HG03139 (cell line): ENCODE measurements around the gene CLIP4.
A peak's percentile ranks its signal among the peaks of the same experiment; 100 is the strongest.
"Not testable (repeated sequence)": the region's sequence is repeated elsewhere in the genome, so short reads cannot be mapped to it uniquely, and the experiment has no call there.

Experiments used
- ATAC-seq: cut with Tn5 transposase; IDR thresholded peaks from one replicate; pipeline ENCODE4 v1.9.1; 2021; ENCODE audit not compliant: unreplicated experiment

The CLIP4 gene

DNA sequence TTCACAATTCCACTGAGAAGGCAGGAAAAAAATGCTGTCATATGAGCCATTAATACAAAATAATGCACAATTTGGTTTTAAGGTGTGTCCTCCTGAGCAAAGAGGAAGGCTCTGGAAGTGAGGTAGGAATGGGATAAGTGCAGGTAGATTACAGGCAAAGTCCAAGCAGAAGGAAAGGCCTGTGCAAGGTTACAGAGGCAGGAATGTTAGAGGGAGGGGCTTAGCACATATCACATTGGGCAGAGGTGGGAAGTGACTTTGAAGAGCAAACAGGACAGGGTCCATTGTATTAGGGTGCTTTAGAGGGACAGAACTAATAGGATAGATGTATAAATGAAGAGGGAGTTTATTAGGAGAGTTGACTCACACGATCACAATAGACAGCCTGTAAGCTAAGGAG lies 14.7 kb upstream of the CLIP4 start:
- ATAC-seq, result no peak

DNA sequence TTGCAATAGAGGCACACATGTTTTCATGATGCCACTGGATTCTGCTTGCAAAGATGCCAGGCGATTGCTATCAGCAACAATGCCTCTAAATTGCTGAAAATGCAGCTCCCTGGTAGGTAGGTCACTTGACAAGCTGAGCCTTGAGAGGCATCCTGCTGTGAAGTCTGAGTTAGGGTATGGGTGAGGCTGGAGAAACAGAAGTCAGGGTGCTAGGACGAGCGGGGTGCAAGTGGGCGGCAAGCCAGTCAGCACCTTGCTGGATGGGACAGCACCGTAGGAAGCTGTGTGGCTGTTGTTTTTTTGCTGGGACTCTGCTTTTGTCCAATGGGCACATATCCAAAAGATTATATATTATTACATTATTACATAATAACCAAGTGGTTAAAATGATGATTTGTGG lies 10.5 kb upstream of the CLIP4 start:
- ATAC-seq, result no peak

DNA sequence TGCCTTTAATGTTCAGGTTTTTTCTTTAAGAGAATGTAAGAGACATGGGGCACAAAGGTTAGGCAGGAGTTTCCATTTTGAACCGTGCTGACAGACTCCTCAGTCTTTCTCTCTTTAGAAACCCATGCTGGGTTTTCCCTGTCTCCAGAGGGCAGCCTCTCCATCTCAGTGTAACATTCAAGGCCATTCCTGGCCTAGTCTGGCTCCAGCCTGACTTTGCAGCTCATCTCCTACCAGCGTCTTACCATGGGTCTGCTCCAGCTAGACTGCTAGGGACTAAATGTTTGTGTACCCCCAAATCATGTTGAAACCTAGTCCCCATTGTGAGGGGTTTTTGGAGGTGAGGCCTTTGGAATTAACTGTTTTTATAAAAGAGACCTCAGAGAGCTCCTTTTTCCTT lies 9.8 kb upstream of the CLIP4 start:
- ATAC-seq, result no peak

DNA sequence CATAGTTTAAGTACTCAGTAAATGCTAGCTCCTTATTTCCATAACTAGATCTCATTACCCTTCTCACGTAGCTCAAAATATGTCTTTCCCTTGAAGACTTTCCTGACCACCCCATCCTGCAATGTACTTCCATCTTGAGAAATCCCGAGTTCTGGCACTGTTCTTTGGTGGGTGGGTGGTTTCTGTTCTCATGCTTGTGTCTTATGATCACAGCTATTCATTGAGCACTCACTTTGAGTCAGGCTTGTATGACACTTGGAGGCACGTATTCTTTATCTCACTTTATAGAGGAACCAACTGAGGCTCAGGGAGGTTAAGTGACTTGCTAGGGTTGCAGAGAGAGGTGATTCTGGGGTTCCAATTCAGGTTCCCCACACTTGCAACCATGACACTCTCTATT lies 9.0 kb upstream of the CLIP4 start:
- no peak for ATAC-seq

DNA sequence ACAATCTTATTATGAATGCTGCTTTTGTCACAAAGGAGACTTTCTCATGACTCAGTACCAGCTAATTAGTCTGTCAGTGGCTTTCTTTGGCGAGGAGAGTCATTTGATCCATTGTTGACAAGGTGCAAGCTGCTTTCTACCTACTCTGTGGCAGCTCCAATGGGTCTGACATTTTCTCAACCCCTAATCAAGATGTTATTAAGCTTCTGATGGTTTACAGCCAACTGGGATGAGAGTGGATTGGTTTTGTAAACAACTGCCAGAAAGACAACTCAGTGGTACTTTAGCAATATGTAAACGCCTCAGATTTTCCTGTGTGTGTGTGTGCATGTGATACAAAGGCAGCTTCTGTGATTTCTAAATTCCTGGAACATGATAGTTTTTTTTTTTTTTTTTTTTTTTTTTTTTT lies 8.2 kb upstream of the CLIP4 start:
- no peak for ATAC-seq

DNA sequence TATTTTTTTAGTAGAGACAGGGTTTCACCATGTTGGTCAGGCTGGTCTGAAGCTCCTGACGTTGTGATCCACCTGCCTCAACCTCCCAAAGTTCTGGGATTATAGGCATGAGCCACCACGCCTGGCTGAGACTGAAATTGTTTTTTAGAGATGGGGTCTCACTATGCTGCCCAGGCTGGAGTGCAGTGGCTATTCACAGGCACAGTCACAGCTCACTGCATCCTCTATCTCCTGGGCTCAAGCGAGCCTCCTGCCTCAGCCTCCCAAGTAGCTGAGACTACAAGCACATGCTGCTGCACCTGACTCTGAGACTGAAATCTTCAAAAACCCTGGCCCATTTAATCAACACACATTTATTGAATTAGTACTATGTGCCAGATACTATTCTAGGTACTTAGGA lies 7.7 kb upstream of the CLIP4 start:
- ATAC-seq, result not testable (repeated sequence)

DNA sequence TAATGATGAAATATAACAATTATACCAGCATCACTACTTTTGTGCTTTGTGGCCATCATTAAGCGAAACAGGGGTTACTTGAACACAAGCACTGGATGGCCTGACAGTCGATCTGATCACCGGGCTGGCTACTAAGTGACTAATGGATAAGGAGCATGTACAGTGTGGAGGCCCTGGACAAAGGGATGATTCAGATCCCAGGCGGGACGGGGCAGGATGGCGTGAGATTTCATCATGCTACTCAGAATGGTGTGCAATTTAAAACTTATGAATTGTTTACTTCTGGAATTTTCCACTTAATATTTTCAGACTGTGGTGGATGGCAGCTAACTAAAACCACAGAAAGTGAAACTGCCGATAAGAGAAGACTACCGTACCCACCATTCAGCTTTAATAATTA lies 7.0 kb upstream of the CLIP4 start:
- ATAC-seq, result no peak

DNA sequence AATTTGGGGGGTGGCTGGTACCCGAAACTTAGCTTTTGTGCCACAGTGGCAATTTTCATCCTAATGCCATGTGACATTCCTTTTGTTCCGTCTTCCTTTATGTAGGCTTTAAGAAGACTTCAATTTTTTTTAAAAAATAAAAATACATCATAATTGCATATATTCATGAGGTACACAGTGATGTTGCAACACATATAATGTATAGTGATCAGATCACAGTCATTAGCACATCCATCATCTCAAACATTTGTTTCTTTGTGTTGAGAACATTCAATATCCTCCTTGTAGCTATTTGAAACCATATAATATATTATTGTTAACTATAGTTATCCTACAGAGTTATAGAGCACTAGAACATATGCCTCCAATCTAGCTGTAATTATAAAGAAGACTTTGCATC lies 6.0 kb upstream of the CLIP4 start:
- ATAC-seq, result no peak

DNA sequence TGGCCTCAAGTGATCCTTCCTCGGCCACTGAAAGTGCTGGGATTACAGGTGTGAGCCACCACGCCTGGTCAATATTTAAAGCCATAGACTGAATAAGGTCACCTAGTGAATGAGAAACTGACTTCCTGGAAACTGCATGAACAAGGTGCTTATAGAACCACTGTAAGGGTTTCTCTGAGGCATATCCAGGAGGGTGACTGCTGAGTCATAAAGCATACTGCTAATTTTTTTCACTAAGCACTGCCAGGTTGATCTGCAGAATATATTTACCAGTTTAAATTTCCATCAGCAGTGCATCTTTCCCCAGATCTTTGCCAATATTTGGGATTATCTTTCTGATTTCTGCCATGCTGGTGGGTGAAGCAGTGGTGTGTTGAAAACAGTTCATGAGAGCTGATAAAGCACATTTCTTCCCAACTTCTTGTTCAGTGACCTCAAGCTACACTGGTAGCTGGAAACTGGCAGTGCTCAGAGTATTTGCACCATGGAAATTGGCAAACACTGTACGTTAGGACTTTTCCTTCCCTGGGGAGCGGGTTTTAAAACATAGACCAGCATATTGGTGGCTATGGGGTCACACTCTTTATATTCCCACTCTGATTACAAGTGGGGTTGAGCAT lies 4.2 kb upstream of the CLIP4 start:
- no peak for ATAC-seq

DNA sequence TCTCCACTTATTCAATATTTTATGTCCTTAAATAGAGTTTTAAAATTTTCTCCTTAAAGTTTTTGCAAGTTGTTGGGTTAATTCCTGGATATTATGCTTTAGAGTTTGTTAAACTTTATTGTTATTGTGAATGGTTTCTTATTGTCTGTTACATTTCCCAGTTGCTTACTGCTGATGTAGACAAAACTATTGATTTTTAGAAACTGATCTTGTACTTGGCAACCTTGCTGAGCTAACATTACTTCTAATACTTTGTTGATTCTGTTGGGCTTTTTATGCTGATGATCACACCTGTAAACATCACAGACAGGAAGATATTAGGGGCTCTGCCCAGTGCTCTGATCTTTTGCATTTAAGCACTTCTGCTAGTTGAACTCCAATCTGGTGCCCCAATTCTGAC lies 2.8 kb upstream of the CLIP4 start:
- no peak for ATAC-seq

DNA sequence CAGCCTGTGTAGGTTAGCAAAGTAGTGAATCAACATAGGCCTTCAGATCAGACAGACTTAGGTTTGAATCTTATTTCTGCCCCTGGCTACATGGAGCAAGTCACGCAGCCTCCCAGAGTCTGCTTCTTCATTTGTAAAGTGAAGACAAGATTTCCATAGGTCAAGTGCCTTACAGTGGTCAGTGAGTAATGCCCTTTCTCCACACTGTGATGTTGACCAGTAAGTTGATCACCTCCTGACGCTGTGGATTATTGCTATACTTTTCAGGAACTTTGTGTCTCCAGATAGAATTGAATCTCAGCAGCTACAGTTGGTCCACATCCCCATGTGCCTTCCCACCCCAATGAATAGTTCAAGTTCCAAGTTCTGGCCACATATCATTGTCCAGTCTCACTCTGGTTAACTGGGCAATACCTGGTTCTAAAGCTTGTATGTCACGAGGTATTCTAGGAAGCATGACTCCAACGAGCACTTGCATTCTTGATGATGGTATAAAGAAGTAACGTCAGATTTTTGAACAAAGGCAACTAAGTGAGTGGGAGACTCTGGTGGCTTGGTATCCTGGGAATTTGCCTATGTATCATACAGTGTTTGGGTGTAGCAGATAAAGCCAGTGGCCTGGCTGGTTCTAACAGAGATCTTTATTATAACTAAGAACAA lies 2.1 kb upstream of the CLIP4 start:
- no peak for ATAC-seq

DNA sequence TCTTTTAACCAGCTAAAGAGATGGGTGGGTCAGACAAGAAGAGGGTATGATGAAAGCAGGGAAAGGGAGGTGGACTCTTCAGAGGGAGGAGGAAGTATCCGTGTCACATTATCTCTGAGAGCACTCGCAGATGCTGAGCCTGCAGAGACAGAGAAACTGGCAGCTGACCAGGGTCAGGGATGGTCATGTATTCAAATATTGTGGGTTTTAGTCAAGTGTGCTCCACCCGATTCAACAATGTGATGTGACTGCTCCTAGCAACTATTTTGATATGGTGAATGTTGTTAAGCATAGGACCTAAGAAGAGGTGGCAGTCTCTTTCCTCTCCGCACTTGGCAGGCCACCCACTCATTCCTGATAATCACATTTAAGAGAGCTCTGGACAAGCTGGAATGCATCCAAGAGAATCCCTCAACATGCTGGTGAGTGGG lies 1.3 kb upstream of the CLIP4 start:
- no peak for ATAC-seq

DNA sequence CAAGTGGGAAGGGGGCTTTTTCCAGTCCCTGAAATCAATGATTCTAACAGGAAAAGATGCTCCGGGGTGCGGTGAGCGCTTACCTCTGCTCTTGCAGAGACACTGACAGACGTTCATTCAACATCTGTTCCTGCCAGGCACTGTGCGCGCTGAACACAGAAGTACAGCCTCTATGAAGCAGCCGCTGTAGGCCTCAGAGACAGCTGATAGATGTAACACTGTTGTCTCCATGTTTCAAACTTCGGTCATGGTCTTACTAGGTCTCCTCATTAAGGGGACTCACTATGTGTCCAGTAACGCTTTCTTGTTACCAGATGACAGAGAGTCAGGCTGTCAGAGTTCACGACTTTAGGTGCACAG lies 649 bp upstream of the CLIP4 start:
- ATAC-seq, result no peak

DNA sequence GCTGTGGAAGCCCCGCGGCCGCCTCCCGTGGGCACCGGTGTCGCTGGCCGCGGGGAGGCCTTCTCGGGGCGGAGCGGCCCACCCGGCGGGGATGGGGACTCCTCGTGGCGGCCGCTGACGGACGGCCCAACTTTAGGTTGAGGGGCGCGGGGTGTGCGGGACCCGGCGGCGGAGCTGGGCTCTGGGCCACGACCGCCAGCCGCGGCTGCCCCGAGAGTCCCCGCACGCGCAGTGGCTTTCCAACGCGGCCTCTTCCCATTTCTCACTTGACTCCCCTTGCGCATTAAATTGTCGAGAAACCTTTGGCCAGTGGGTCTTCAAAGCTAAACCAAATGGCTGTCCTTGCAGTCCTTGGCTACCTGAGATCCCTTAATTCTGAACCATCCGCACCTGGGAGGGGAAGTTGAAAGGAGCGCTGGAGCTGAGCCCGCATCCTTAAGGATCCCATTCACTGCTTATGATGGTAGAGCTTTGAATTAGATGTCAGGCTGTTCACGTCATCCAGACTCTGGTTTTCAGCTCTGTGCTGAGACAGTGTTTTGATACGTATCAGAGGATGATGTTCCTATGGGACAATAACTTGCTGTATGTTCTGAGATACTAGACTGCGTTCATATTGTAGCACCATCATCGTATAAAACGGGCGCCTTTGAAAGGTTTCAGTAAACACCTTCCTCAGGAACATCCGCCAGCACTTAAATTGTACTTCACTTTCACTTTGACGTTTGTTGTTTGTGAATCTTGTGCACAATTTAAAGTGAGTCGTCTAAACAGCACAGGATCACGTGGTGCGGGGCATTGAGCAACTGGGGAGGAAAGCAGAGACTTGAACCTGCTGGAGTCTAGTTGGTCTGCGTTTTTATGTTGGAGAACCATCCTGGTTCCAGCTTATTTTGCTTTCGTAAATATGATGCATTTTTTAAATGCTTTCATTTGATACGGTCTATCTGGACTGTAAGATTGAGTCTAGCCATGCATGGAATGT lies 874 bp downstream of the CLIP4 start:
- peak; percentile 13 for ATAC-seq

DNA sequence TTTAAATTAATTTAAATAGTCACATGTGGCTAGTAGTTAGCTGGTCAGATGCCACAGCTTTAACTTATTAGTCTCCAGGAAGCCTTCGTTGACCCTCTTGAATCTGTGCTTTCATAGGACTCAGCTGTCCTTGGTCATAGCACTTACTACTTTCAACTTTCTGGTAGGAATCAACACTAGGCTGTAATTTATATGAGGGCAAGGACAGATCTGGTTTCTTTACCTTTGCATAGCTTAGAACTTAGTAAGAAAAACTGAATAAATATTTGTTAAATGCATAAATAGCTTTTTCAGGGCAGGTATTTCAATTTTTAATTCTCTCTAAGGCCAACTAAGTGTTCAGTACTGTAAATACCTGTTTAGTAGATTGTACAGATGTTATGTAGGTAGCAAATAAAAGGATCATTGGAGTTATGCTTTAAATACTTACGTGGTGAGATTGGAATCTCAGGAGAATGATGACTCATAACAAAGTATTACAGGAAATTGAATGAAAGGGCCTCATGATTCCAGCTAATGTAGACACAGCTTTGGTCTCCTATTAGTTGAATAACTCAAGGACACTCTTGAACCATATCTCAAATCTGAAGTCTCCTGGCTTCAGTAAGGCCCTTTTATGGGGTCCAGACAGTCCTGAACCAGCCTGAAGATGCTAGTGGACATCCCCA lies 2.6 kb downstream of the CLIP4 start:
- ATAC-seq, result no peak

DNA sequence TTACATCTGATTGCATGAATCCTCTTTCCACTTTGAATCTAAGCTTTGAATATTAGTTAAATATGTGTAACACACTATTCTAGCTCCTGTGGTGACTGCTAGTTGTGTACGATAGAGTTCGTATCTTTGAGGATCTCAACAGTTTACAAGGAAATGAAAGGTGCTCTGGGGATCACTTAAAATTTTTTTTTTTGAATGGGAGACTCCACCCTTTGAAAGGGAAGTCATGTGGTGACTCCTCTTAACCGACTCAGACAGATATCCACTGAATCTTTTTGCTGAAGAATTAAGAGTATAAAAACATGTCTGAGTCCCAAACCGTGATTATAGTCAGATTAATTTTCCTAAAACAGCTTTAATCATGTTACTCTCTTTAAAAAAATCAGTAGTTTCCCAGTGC lies 4.0 kb downstream of the CLIP4 start:
- ATAC-seq, result no peak

DNA sequence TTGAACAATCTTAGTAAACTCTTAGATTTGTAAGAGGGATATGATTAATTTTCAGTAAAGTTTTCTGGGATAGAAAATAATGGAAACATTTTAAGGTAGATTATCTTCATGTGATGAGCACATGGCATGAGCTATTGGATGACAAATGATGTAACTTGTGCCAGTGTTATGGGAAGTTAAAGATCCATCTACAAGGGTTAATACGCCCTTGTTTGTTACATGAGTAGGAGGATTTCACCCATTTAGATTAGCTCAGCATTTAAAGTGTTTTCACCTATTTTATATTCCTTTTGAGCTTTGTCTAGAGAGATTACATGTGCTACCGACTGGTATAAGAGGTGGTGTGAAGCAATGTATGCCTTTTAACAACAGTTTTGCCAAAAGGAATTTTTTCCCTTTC lies 5.6 kb downstream of the CLIP4 start:
- ATAC-seq, result no peak

DNA sequence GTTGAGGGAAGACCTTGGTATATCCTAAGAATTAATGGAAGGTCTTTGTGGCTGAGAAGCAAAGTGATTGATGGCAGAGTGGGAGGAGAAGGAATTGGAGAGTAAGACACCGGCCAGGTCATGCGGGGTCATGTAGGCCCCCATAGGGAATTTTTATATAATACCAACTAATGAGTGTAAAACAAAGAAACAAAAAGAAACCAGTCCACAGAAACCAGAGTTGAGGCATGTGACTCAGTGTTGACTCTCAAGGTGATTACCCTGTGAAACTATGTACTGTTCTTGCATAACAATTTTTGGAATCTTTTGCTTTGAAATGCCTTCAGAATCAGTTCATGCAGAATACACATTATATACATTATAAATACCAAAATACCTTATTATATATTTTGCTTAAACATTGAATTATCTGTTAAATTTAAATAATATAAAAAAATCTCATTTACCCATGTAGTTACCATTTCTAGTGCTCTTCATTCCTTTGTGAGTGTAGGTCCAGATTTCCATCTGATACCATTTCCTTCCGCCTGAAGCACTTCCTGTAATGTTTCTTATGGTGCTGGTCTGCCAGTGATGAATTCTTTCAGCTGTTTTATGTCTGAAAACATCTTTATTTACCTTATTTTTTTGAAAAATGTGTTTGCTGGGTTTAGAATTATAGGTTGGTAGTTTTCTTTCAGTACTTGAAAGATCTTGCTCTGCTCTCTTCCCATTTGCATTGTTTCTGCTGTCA lies 8.6 kb downstream of the CLIP4 start:
- no peak for ATAC-seq

DNA sequence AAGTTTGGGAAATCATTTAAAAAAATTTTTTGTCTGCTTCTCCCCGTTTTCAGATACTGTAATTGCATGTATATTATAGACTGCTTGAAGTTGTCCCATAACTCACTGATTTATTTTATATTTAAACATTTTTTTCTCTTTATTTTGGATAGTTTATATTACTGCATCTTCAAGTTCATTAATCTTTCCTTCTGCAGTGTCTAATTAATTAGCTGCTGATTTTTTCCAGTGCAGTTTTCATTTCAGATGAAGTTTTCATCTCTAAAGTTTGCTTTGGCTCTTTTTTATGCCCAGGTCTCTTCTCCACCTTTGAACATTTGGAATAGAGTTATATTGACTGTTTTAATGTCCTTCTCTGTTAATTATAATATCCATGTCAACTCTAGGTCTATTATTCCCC lies 9.3 kb downstream of the CLIP4 start:
- ATAC-seq, result no peak

DNA sequence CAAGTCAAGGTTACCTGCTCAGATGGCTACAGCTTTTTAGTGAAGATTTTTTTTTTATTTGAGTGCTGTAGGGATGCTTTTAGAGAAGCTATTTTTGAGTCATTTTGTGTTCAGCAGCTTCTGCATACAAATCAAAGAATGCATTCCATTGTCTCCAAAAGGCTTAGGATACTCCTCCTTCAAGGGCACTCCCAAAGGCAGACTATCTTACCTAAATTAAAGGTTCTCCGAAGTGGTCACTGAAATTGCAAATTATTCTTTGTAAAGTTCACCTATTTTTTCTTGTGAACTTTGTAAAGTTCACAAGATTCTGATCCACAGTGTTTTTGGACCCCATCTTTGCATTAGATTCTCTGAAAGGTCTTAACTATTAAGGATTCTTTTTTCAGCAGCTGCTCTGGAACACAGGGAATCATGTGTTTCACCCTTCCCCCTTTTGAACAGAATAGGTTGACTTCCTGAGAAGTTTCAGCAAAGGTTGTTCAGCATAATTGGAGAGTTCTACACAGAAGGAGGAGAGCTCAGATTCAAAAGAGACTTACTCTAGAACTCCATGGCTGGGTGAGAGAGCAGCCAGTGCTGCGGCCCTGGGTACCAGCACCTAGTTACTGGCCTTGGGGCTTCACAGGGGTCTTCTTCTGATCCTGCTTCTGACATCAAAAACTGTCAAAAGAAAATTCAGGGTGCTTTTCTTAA lies 14.5 kb downstream of the CLIP4 start:
- no peak for ATAC-seq
